Tibial artery (tissue), 4 donors: ENCODE measurements around the gene RESP18.

Experiments used
- DNase-seq, 2 donors: peaks; one replicate each; pipeline ENCODE4 v3.0.0-alpha.2; 2019
- H3K27ac ChIP-seq, 2 donors: fragments of 200-600 bp; sonication (generic) in 1 of 2; 1 replicate in 1 of 2; 2 replicates in 1 of 2; pipeline ENCODE4 v1.5.1; 2018 to 2019; ENCODE audit warnings: mild to moderate bottlenecking in 1 of 2
- H3K27me3 ChIP-seq, 2 donors: fragments of 200-600 bp; sonication (generic) in 1 of 2; one replicate each; pipeline versions ENCODE4 v1.5.1 to v1.6.0; 2016 to 2019
- H3K36me3 ChIP-seq, 3 donors: fragments of 200-600 bp; sonication (generic) in 2 of 3; one replicate each; pipeline ENCODE4 v1.5.1; 2016 to 2019; ENCODE audit warnings: mild to moderate bottlenecking in 2 of 3
- H3K4me1 ChIP-seq, 4 donors: fragments of 200-600 bp; sonication (generic) in 2 of 4; 1 replicate in 3 of 4; 2 replicates in 1 of 4; pipeline ENCODE4 v1.5.1; 2016 to 2019
- H3K4me3 ChIP-seq, 2 donors: fragments of 200-600 bp; sonication (generic) in 1 of 2; 1 replicate in 1 of 2; 2 replicates in 1 of 2; pipeline ENCODE4 v1.5.1; 2018 to 2019; ENCODE audit warnings: mild to moderate bottlenecking in 2 of 2
- H3K9me3 ChIP-seq, 3 donors: fragments of 200-600 bp; sonication (generic) in 1 of 3; one replicate each; pipeline ENCODE4 v1.5.1; 2016 to 2019
- intact Hi-C: fragments of 100-400 bp; cut with DNase I; formaldehyde crosslinking; loops from one replicate; pipeline ENCODE4 v1.15.0; 2023; ENCODE audit warnings: low total_unique reads
- TF ChIP-seq, protein P1 (sequence below), 2 experiments: fragments of 200-600 bp in 1 of 2; fragments of 450-650 bp in 1 of 2; IDR thresholded peaks; one replicate each; pipeline ENCODE4 v1.5.1; 2017 to 2019; ENCODE audit warnings: antibody characterized with exemption in 2 of 2, mild to moderate bottlenecking in 1 of 2, moderate library complexity in 1 of 2

Gene RESP18

DNA sequence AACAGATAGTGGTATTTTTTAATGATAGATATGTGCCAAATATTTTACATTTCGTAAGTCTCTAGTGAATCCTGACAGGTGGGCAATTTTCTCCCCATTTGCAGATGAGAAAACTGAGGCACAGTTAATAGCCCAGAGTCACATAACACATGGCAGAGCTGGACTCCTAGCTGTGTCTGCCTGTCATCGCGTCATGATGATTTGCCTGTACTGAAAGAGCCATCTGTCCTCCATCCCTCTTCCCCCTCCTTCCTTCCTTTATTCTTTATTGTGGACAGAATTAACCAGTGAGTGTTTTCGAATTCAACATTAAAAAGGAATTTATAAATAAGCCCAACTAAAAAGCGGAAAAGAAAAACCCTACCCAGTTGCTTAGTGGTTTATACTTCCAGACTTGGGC is 50.2 kb downstream of the RESP18 start:
- H3K27me3 ChIP-seq, result no peaks in the 10 kb centered on the region
- DNase-seq, result no peak
- no peak overlapping the region for H3K27ac ChIP-seq
- H3K4me1 ChIP-seq, result peaks cover 0 to 68% (median 43%) of the 10 kb centered on the region in 4 donors
- H3K4me3 ChIP-seq, result no peak overlapping the region
- peaks cover 40 to 65% (median 59%) of the 10 kb centered on the region in 3 donors for H3K36me3 ChIP-seq
- TF ChIP-seq, protein P1, sequence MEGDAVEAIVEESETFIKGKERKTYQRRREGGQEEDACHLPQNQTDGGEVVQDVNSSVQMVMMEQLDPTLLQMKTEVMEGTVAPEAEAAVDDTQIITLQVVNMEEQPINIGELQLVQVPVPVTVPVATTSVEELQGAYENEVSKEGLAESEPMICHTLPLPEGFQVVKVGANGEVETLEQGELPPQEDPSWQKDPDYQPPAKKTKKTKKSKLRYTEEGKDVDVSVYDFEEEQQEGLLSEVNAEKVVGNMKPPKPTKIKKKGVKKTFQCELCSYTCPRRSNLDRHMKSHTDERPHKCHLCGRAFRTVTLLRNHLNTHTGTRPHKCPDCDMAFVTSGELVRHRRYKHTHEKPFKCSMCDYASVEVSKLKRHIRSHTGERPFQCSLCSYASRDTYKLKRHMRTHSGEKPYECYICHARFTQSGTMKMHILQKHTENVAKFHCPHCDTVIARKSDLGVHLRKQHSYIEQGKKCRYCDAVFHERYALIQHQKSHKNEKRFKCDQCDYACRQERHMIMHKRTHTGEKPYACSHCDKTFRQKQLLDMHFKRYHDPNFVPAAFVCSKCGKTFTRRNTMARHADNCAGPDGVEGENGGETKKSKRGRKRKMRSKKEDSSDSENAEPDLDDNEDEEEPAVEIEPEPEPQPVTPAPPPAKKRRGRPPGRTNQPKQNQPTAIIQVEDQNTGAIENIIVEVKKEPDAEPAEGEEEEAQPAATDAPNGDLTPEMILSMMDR (IDR thresholded peaks at IDR 0.05), result no peak
- no peaks in the 10 kb centered on the region for H3K9me3 ChIP-seq
- intact Hi-C loops, result no loop called here

DNA sequence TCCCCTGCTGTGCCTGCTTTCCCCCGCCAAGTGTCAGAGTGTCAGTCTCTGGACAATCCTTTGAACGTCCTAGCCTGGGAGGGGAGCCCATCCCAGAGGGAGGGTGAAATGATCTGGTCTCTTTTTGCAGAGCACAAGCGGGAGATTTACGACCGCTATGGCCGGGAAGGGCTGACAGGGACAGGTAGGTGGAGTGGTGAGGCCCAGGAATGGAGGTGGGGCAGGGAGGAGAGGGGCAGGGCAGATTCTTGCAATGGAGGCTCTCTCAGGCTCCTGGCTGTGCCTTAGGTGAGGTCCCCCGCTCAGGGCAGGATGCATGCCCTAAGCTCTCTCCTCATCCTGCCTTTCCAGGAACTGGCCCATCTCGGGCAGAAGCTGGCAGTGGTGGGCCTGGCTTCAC is 51.0 kb downstream of the RESP18 start:
- TF ChIP-seq, protein P1 (IDR thresholded peaks at IDR 0.05), result no peak
- Histone ChIP-seq H3K27ac (peak overlapping the region; percentile 48 to 98), H3K9me3 (no peaks in the 10 kb centered on the region), H3K4me1 (peaks cover 0 to 67% (median 43%) of the 10 kb centered on the region in 4 donors), H3K36me3 (peaks cover 40 to 62% (median 59%) of the 10 kb centered on the region in 3 donors), H3K4me3 (no peak overlapping the region), H3K27me3 (no peaks in the 10 kb centered on the region)
- intact Hi-C loops, result no loop called here
- DNase-seq, result no peak

DNA sequence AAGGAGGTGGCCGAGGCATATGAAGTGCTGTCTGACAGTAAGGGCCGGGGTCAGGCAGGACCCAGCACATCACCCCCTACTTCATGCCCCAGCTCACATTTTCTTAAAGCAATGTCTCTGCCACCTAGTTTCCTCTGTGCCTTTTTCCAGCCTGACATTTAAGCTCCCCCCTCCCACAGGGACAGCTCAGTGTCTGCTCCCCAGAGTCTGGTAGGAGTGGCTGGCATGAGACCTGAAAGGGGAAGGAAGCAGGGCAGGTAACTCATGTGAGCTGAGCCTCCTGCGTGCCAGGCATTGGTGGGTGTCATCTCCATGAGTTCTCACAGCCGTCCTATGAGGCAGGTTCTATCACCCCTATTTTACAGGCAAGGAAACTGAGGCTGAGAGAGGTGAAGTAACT is 51.9 kb downstream of the RESP18 start:
- H3K27me3 ChIP-seq, result no peaks in the 10 kb centered on the region
- intact Hi-C loops, result no loop called here
- peaks cover 40 to 53% (median 52%) of the 10 kb centered on the region in 3 donors for H3K36me3 ChIP-seq
- DNase-seq, result no peak
- TF ChIP-seq, protein P1 (IDR thresholded peaks at IDR 0.05), result no peak
- peak overlapping the region; percentile 80 to 94 for H3K4me3 ChIP-seq
- H3K4me1 ChIP-seq, result peaks cover 0 to 58% (median 37%) of the 10 kb centered on the region in 4 donors
- H3K9me3 ChIP-seq, result no peaks in the 10 kb centered on the region
- peak overlapping the region; percentile 98 to 99 for H3K27ac ChIP-seq

DNA sequence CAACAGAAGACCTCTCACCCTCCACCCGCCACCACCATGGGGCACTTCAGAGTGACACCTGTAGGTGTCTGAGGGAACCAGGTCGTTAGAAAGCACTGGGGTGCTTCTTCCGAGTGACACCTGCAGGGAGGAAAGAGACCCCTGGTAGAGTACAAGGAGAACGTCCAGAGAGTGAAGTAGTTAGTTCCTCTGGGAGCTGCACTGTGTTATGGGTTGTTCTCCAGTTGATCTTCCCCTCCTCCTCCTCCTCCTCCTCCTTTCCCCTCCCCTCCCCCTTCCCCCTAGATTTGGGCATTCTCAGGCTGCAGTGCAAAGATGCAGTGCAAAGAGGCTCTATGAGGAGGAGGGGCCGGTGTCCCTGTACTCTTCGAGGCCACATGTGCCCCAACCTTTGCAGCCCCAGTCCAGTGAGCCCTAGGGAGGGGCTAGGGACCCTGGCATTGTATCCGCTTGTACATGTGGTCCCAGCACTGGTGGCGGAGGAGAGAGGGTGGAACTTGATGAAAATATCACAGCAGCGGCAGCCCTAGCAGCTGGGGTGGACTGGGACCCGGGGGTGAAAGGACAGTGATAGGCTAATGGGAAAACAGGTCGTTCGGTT is 52.5 kb downstream of the RESP18 start:
- Histone ChIP-seq H3K27me3 (no peaks in the 10 kb centered on the region), H3K9me3 (no peaks in the 10 kb centered on the region), H3K36me3 (peaks cover 40 to 46% (median 46%) of the 10 kb centered on the region in 3 donors), H3K4me1 (peaks cover 0 to 52% (median 34%) of the 10 kb centered on the region in 4 donors), H3K27ac (peak overlapping the region; percentile 98 to 99), H3K4me3 (peak overlapping the region; percentile 80 to 94)
- DNase-seq, result peak in 1 of 2 donors; percentile 78
- intact Hi-C loops, result loop anchor here (2.0 kb wide), 1 partner anchor 15 kb away; no protein-coding TSS in a partner anchor
- TF ChIP-seq, protein P1 (IDR thresholded peaks at IDR 0.05), result peak in 1 of 2 experiments; percentile 8

DNA sequence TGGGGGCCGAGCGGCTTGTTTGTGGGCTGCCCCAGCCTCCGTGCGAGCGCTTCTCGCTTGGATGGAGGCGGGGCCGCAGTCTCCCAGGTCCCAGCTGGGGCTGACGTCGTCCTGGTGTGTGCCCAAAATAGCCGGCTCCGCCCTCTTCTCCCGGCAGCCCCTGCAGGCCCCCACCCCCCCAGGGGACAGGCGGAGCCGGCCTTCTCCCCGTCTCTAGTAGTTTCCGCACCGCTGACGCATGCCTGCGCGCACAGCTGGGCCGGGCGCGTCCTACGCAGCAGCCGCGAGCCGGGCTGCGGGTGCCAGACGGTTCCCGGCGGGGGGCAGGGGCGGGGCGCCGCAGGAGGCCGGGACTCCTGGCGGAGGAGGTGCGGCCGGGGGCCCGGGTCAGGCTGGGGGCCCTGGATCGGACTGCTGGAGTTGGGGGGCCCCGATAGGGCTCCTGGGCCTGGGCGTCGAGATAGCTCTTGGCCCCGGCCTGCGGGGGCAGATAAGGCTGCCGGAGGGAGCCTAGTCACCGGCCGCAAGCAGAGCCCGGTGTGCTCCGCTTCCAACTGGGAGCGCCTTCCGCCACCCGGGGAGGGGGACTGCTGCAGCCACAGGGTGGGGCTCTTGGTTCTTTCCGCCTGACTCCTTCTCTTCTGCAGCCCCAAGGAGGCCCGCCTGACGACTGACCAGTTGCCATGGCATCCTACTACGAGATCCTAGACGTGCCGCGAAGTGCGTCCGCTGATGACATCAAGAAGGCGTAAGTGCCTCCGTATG is 53.2 kb downstream of the RESP18 start, which contains the start of gene DNAJB2:
DNAJB2 (plus strand) TSS at position 216 of the 765 bp plus-strand sequence; CDS start at position 684, 468 bp downstream.
- Histone ChIP-seq H3K27ac (peak within 1 kb of the TSS; percentile 98 to 99), H3K27me3 (no peaks in the 10 kb centered on the region), H3K4me3 (peak within 1 kb of the TSS; percentile 80 to 94), H3K36me3 (peaks cover 33 to 39% (median 39%) of the 10 kb centered on the region in 3 donors), H3K4me1 (peaks cover 0 to 48% (median 37%) of the 10 kb centered on the region in 4 donors), H3K9me3 (no peaks in the 10 kb centered on the region)
- intact Hi-C loops, result loop anchor here (2.0 kb wide), 1 partner anchor 15 kb away; no protein-coding TSS in a partner anchor
- TF ChIP-seq, protein P1 (IDR thresholded peaks at IDR 0.05), result no peak
- DNase-seq, result peak; percentile 99 to 100
